ENCODE measurements around the gene SPINT1.

GRCh38 chr15:40826423-40827075 is 17.3 kb upstream of the SPINT1 start:
- no peak for TF ChIP-seq CTCF (IDR thresholded peaks at IDR 0.05)
- TF ChIP-seq POLR2A (IDR thresholded peaks at IDR 0.05): no peak
- TF ChIP-seq POLR2AphosphoS5 (IDR thresholded peaks at IDR 0.05): no peak
- no peak for TF ChIP-seq EP300 (IDR thresholded peaks at IDR 0.05)

Measured in stomach (tissue), 4 donors.